Measurements from ENCODE around the gene NPTXR. TPM values are rescaled to one million over a fixed set of nuclear protein-coding genes. Genes with fewer than 3 reads are reported as not detected.
A peak's percentile ranks its signal among the peaks of the same experiment; 100 is the strongest.

NPTXR gene
- total RNA-seq, 4 donors from 2014 or later = 7.5 to 12.3 (median 8.4) TPM

DNA sequence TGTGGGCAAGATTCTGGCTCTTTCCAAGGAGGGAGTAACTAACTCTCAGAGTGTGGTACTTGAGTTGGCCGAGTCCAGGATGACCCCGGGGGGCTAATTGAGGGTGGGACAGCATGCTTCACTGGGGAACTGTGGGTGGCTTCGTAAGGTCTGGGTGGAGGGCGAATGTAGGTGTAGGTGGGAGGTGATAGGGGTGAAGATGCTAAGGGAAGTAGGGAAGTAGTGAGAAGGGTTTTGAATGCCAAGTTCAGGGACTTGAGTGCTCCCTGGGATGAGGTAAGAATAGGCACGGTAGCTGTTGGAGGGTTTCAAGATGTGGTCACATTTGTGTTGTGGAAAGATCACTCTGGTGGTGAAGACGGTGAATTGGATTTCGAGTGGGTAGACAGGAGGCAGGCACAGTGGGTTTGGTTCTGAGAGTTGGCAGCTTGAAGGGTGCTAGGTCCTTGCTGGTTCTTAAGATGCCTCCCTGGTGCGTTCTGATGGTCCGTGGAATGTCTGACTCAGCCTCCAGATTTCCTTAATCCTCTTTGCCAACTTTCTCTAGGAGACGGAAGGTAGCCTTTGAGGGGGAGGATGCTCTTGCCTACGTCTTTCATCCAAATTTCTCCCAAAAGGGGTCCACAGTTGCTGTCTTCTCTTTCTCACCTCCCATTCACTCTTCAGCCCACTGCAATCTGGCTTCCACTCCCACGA lies 47.4 kb downstream of the NPTXR start:
- DNase-seq (ENCODE audit: low spot score in 2 of 2) = no peak
- no peak overlapping the region for H3K4me3 ChIP-seq
- H3K27me3 ChIP-seq = no peaks in the 10 kb centered on the region
- H3K9me3 ChIP-seq = peaks cover 0 to 7% (median 0%) of the 10 kb centered on the region in 4 donors
- peaks cover 0 to 16% (median 8%) of the 10 kb centered on the region in 4 donors for H3K4me1 ChIP-seq
- peaks cover 0 to 2% (median 0%) of the 10 kb centered on the region in 3 donors for H3K36me3 ChIP-seq
- 80 to 83% methylated on average over 12 of the region's 12 CpGs for WGBS, 2 donors
- H3K27ac ChIP-seq = no peak overlapping the region
- TF ChIP-seq POLR2A (IDR thresholded peaks at IDR 0.05) = no peak
- TF ChIP-seq EP300 (IDR thresholded peaks at IDR 0.05) = no peak
- TF ChIP-seq, protein P1, sequence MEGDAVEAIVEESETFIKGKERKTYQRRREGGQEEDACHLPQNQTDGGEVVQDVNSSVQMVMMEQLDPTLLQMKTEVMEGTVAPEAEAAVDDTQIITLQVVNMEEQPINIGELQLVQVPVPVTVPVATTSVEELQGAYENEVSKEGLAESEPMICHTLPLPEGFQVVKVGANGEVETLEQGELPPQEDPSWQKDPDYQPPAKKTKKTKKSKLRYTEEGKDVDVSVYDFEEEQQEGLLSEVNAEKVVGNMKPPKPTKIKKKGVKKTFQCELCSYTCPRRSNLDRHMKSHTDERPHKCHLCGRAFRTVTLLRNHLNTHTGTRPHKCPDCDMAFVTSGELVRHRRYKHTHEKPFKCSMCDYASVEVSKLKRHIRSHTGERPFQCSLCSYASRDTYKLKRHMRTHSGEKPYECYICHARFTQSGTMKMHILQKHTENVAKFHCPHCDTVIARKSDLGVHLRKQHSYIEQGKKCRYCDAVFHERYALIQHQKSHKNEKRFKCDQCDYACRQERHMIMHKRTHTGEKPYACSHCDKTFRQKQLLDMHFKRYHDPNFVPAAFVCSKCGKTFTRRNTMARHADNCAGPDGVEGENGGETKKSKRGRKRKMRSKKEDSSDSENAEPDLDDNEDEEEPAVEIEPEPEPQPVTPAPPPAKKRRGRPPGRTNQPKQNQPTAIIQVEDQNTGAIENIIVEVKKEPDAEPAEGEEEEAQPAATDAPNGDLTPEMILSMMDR (IDR thresholded peaks at IDR 0.05) = no peak

DNA sequence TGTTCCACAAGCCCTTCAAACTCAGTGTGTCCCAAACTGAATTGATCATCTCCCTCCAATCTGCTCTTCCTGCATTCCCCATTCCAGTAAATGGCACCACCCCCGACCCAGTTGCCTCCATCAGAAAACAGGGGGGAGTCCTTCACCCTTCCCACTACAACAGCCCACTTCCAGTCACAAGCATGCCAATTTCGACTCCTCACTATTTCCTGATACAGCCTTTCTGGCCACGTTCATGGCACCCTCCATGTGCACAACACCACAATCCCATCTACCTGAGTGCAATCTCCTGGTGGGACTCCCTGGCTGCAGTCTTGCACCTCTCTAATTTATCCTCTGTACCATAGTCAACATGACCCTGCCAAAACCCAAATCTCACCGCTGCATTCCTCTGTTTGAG lies 48.3 kb downstream of the NPTXR start:
- no peak overlapping the region for H3K27ac ChIP-seq
- peaks cover 0 to 16% (median 8%) of the 10 kb centered on the region in 4 donors for H3K4me1 ChIP-seq
- no peak for TF ChIP-seq EP300 (IDR thresholded peaks at IDR 0.05)
- no peak for TF ChIP-seq POLR2A (IDR thresholded peaks at IDR 0.05)
- TF ChIP-seq, protein P1 (IDR thresholded peaks at IDR 0.05) = no peak
- DNase-seq (ENCODE audit: low spot score in 2 of 2) = no peak
- no peak overlapping the region for H3K4me3 ChIP-seq
- peaks cover 0 to 10% (median 0%) of the 10 kb centered on the region in 3 donors for H3K36me3 ChIP-seq
- H3K9me3 ChIP-seq = peaks cover 0 to 7% (median 0%) of the 10 kb centered on the region in 4 donors
- no peaks in the 10 kb centered on the region for H3K27me3 ChIP-seq
- WGBS, 2 donors = 76 to 78% methylated on average over 4 of the region's 4 CpGs

DNA sequence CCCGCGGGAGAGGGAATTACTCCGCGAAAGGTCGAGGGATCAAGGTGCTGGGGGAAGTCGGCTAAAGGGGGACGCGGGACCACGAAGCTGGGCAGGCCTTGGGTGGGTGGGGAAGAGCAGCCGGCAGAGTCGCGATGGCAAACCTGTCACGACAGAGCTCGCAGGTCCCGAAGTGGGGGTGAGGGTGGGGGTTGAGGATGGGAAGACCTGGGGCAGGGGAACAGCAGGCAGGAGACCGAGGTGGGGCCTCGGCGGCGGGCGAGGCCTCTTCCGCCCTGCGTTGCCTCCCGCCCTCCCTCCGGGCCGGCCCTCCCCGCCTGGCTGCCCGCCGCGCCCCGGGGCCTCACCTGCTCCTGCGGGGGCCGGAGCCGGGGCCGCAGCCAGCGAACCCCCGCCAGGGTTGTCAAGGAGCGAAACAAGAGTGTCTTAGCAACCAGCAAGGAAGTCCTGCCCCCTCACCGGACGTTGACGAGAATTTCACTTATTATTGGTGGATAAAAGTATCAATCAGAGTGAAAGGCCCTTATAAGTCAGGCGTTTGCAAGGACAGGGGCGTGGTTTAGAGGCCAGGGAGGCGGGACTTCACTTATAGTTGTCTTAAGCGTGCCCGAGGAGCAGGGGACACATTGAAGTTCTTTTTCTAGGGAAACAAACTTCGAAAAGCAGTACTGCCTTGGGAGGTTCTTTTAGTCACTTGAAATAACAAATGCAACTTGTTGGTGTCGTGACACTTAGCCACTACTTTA lies 49.9 kb downstream of the NPTXR start, which contains the start of gene DNAL4:
Gene DNAL4 (minus strand): TSS at position 423 of the 746 bp plus-strand sequence. CDS start 11,412 bp downstream, outside the sequence.
- H3K9me3 ChIP-seq = no peaks in the 10 kb centered on the region
- H3K27me3 ChIP-seq = no peaks in the 10 kb centered on the region
- peaks cover 0 to 24% (median 0%) of the 10 kb centered on the region in 3 donors for H3K36me3 ChIP-seq
- TF ChIP-seq, protein P1 (IDR thresholded peaks at IDR 0.05) = peak in 1 of 5 experiments; percentile 25
- TF ChIP-seq EP300 (IDR thresholded peaks at IDR 0.05) (peak; percentile 34 to 57), POLR2A (IDR thresholded peaks at IDR 0.05) (peak in 1 of 2 donors; percentile 45)
- peaks cover 0 to 22% (median 11%) of the 10 kb centered on the region in 4 donors for H3K4me1 ChIP-seq
- H3K4me3 ChIP-seq = peak within 1 kb of the TSS; percentile 78 to 95 (median 87)
- peak; percentile 92 to 98 for DNase-seq (ENCODE audit: low spot score in 2 of 2)
- peak within 1 kb of the TSS; percentile 59 to 92 (median 87) for H3K27ac ChIP-seq
- 0 to 1% methylated on average over 31 to 43 of the region's 47 CpGs for WGBS, 2 donors

DNA sequence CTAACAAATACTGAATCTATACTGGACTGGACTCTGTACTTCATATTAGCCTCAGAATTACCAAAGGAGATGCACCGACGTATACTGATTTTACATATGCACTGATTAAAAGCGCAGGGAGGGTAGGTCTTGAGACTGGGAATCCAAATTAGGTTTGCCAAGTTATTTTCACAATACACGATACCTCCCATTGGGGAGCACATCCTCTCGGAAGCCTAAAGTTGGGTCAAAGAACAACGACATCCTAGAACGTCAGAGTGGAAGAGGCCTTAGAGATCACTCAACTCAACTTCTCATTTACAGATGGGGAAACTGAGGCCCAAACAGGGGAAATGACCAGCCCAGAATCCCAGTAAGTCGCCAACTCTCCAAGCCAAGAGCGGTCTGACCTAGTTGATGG lies 50.5 kb downstream of the NPTXR start:
- Histone ChIP-seq H3K4me1 (peaks cover 0 to 27% (median 14%) of the 10 kb centered on the region in 4 donors), H3K27ac (peak overlapping the region; percentile 59 to 92 (median 87)), H3K27me3 (no peaks in the 10 kb centered on the region), H3K9me3 (no peaks in the 10 kb centered on the region), H3K36me3 (peaks cover 0 to 24% (median 0%) of the 10 kb centered on the region in 3 donors), H3K4me3 (peak overlapping the region; percentile 78 to 95 (median 87))
- DNase-seq (ENCODE audit: low spot score in 2 of 2) = no peak
- TF ChIP-seq, protein P1 (IDR thresholded peaks at IDR 0.05) = no peak
- WGBS, 2 donors = 23% methylated on average over 9 of the region's 9 CpGs
